GM12892 (cell line): ENCODE measurements around the gene DNMT3A.

Experiments
- POLR2A ChIP-seq: IDR thresholded peaks from 2 replicates; pipeline ENCODE4 v1.6.1; 2011; ENCODE audit warnings: low read depth, low read length, control low read depth
- POLR2AphosphoS5 ChIP-seq: IDR thresholded peaks from 2 replicates; pipeline ENCODE4 v1.6.1; 2011; ENCODE audit warnings: low read depth, low read length, control low read depth
- TAF1 ChIP-seq: IDR thresholded peaks from 2 replicates; pipeline ENCODE4 v1.6.1; 2011; ENCODE audit warnings: low read depth, mild to moderate bottlenecking, control low read depth, low read length, borderline replicate concordance

- no peak for TF ChIP-seq TAF1
- no peak for TF ChIP-seq POLR2A
- no peak for TF ChIP-seq POLR2AphosphoS5
Observed at GRCh38 chr2:25349397-25349796, 7.7 kb upstream of the DNMT3A start.
